IMR-90 (cell line): ENCODE results near the gene PALS2. TPM values are rescaled to one million over a fixed set of nuclear protein-coding genes. Genes with fewer than 3 reads are reported as not detected.

Source experiments
- ATAC-seq: fragments of 200-7000 bp; cut with Tn5 transposase; 2 replicates; pipeline ENCODE4 v1.9.1; 2020; ENCODE audit warnings: low read depth, mild to moderate bottlenecking, moderate library complexity
- BruUV-seq: library from RNA; stranded (reverse); fragments of 400-500 nt; replicated peaks from 2 replicates; lab custom pipeline; 2021; lab: Mats Ljungman, UMichigan
- CTCF ChIA-PET: fragments of 300-600 bp; formaldehyde crosslinking; extraction: SDS; loops from one replicate; lab custom pipeline; 2021; ENCODE audit warnings: antibody characterized with exemption; lab: Yijun Ruan, JAX
- POLR2A ChIA-PET: fragments of 300-600 bp; sonication (Branson Sonifier 250); formaldehyde crosslinking; loops from one replicate; lab custom pipeline; 2022; ENCODE audit warnings: antibody characterized with exemption; ENCODE audit not compliant: unreplicated experiment; lab: Charles Lee
- DNase-seq: peaks from one replicate; pipeline ENCODE4 v3.0.0; 2013
- H2AFZ ChIP-seq: replicated peaks from 2 replicates; pipeline ENCODE3; 2013; ENCODE audit warnings: low read length, mild to moderate bottlenecking; ENCODE audit not compliant: poor library complexity
- H2AK5ac ChIP-seq: 2 replicates; pipeline ENCODE4 v1.6.1; 2013; ENCODE audit warnings: low read depth, low read length, inconsistent platforms
- H2AK9ac ChIP-seq: replicated peaks from 2 replicates; pipeline ENCODE3; 2013; ENCODE audit warnings: mild to moderate bottlenecking, low read depth, low read length, moderate library complexity; ENCODE audit not compliant: poor library complexity
- H2BK120ac ChIP-seq: 2 replicates; pipeline ENCODE4 v1.6.1; 2013; ENCODE audit warnings: low read depth, low read length, inconsistent platforms
- H2BK15ac ChIP-seq: 3 replicates; pipeline ENCODE4 v1.6.1; 2013; ENCODE audit warnings: low read depth, low read length, inconsistent platforms
- H2BK20ac ChIP-seq: 2 replicates; pipeline ENCODE4 v1.6.1; 2013; ENCODE audit warnings: low read depth, mild to moderate bottlenecking, inconsistent platforms, low read length, moderate library complexity
- H2BK5ac ChIP-seq: 2 replicates; pipeline ENCODE4 v1.6.1; 2013; ENCODE audit warnings: mild to moderate bottlenecking, low read depth, low read length, inconsistent platforms; ENCODE audit not compliant: poor library complexity, severe bottlenecking
- H3K14ac ChIP-seq: replicated peaks from 2 replicates; pipeline ENCODE4 v1.6.1; 2013; ENCODE audit warnings: low read depth, low read length, inconsistent platforms
- H3K18ac ChIP-seq: 2 replicates; pipeline ENCODE4 v1.6.1; 2013; ENCODE audit warnings: low read depth, low read length, control low read depth
- H3K23ac ChIP-seq: 2 replicates; pipeline ENCODE4 v1.6.1; 2013; ENCODE audit warnings: low read depth, low read length, inconsistent platforms
- H3K27ac ChIP-seq: 2 replicates; pipeline ENCODE4 v1.5.1; 2013; ENCODE audit warnings: mild to moderate bottlenecking, control low read depth, low read length; ENCODE audit not compliant: insufficient read depth
- H3K27me3 ChIP-seq: 2 replicates; pipeline ENCODE4 v1.6.1; 2013; ENCODE audit warnings: low read length; ENCODE audit not compliant: control insufficient read depth, insufficient read depth
- H3K36me3 ChIP-seq: 2 replicates; pipeline ENCODE4 v1.6.1; 2013; ENCODE audit warnings: low read length, mixed read lengths; ENCODE audit not compliant: control insufficient read depth, insufficient read depth
- H3K4ac ChIP-seq: 2 replicates; pipeline ENCODE4 v1.6.1; 2013; ENCODE audit warnings: low read depth, low read length, inconsistent platforms
- H3K4me1 ChIP-seq: 2 replicates; pipeline ENCODE4 v1.6.1; 2013; ENCODE audit warnings: low read length, mixed read lengths; ENCODE audit not compliant: control insufficient read depth, insufficient read depth
- H3K4me2 ChIP-seq: 2 replicates; pipeline ENCODE4 v1.6.1; 2013; ENCODE audit warnings: low read depth, mild to moderate bottlenecking, control low read depth, low read length, moderate library complexity
- H3K4me3 ChIP-seq: 2 replicates; pipeline ENCODE4 v1.5.1; 2013; ENCODE audit warnings: low read depth, mild to moderate bottlenecking, control low read depth, low read length, moderate library complexity; ENCODE audit not compliant: insufficient read depth
- H3K56ac ChIP-seq: 2 replicates; pipeline ENCODE4 v1.6.1; 2013; ENCODE audit warnings: low read length, inconsistent platforms; ENCODE audit not compliant: insufficient read depth; ENCODE audit errors: extremely low read depth
- H3K79me1 ChIP-seq, 2 experiments: 2 replicates each; pipeline ENCODE4 v1.6.1; 2013; ENCODE audit warnings: low read length in 2 of 2, inconsistent platforms in 1 of 2, low read depth in 1 of 2
- H3K9ac ChIP-seq: 2 replicates; pipeline ENCODE4 v1.6.1; 2013; ENCODE audit warnings: low read depth, low read length, control low read depth
- H3K9me1 ChIP-seq: 2 replicates; pipeline ENCODE4 v1.6.1; 2013; ENCODE audit warnings: low read length, inconsistent platforms; ENCODE audit not compliant: insufficient read depth
- H3K9me3 ChIP-seq: 2 replicates; pipeline ENCODE4 v1.6.1; 2013; ENCODE audit warnings: low read length; ENCODE audit not compliant: control insufficient read depth, insufficient read depth
- H4K20me1 ChIP-seq: 2 replicates; pipeline ENCODE4 v1.6.1; 2013; ENCODE audit warnings: low read length, inconsistent platforms; ENCODE audit not compliant: insufficient read depth
- H4K5ac ChIP-seq: 2 replicates; pipeline ENCODE4 v1.6.1; 2013; ENCODE audit warnings: mild to moderate bottlenecking, low read depth, low read length, control low read depth
- H4K8ac ChIP-seq, 2 experiments: 2 replicates each; pipeline ENCODE4 v1.6.1; 2013; ENCODE audit warnings: low read depth in 2 of 2, low read length in 2 of 2, control low read depth in 1 of 2, inconsistent platforms in 1 of 2
- H4K91ac ChIP-seq: 2 replicates; pipeline ENCODE4 v1.6.1; 2013; ENCODE audit warnings: low read depth, low read length, inconsistent platforms; ENCODE audit not compliant: insufficient read depth
- BHLHE40 ChIP-seq: fragments of 150-350 bp; IDR thresholded peaks from 2 replicates; pipeline ENCODE4 v1.6.1; 2016; ENCODE audit warnings: mild to moderate bottlenecking, low read depth, low read length
- CHD1 ChIP-seq: IDR thresholded peaks from 2 replicates; pipeline ENCODE4 v1.6.1; 2012; ENCODE audit warnings: low read depth, low read length, improper control_type of control experiment
- CTCF ChIP-seq: conservative IDR thresholded peaks from 2 replicates; pipeline ENCODE4 v1.5.1; 2012; ENCODE audit warnings: mild to moderate bottlenecking, low read depth, low read length, improper control_type of control experiment
- ELK1 ChIP-seq: fragments of 150-350 bp; IDR thresholded peaks from 2 replicates; pipeline ENCODE4 v1.6.1; 2016; ENCODE audit warnings: low read depth, mild to moderate bottlenecking, low read length, moderate library complexity, borderline replicate concordance
- MXI1 ChIP-seq: IDR thresholded peaks from 2 replicates; pipeline ENCODE4 v1.6.1; 2012; ENCODE audit warnings: low read depth, mild to moderate bottlenecking, low read length, moderate library complexity, borderline replicate concordance
- RAD21 ChIP-seq: IDR thresholded peaks from 2 replicates; pipeline ENCODE4 v1.6.1; 2012; ENCODE audit warnings: low read length, improper control_type of control experiment
- RCOR1 ChIP-seq: IDR thresholded peaks from 2 replicates; pipeline ENCODE4 v1.6.1; 2012; ENCODE audit warnings: mild to moderate bottlenecking, low read length, improper control_type of control experiment; ENCODE audit not compliant: insufficient replicate concordance
- USF2 ChIP-seq: fragments of 150-350 bp; IDR thresholded peaks from 2 replicates; pipeline ENCODE4 v1.6.1; 2017; ENCODE audit warnings: mild to moderate bottlenecking, antibody characterized with exemption, low read length, low read depth
- dilution Hi-C: fragments of 300-500 bp; cut with HindIII; formaldehyde crosslinking; loops from one replicate; pipeline ENCODE4 v1.14.3; 2018; ENCODE audit warnings: low sequenced_read_pairs; ENCODE audit not compliant: unreplicated experiment
- in situ Hi-C: fragments of 300-500 bp; cut with MboI; formaldehyde crosslinking; loops from 3 replicates; pipeline ENCODE4 v1.14.3; 2019; ENCODE audit warnings: low sequenced_read_pairs, inconsistent platforms, mixed read lengths
- intact Hi-C: fragments of 100-400 bp; cut with micrococcal nuclease; formaldehyde crosslinking; loops from 2 replicates; pipeline ENCODE4 v1.10.0; 2022
- polyA plus RNA-seq, 3 experiments: library from polyadenylated mRNA; depleted of rRNA; stranded (reverse); fragments of >200 nt; gene quantifications; 2 replicates each; pipeline ENCODE4 v1.2.3, GENCODE V29; 2012; ENCODE audit warnings: low replicate concordance in 1 of 3
- total RNA-seq: library from RNA; depleted of rRNA; stranded (reverse); fragments of >200 nt; gene quantifications from 2 replicates; pipeline ENCODE4 v1.2.3, GENCODE V29; 2012

Gene PALS2
- total and polyA plus RNA-seq, 2 of the 4 experiments (the other 2 are of a cell fraction), result 8.8 to 15.4 TPM

- no peak overlapping the region for H2BK120ac ChIP-seq
- no peak overlapping the region for H3K23ac ChIP-seq
- no peak overlapping the region for H2AK9ac ChIP-seq
- CTCF ChIA-PET, result no interaction called here
- no peak overlapping the region for H3K4me3 ChIP-seq
- in situ Hi-C loops (no loop called here), intact Hi-C loops (no loop called here), dilution Hi-C loops (no loop called here)
- no peak overlapping the region for H4K8ac ChIP-seq
- H3K14ac ChIP-seq, result no peak overlapping the region
- no peaks in the 10 kb centered on the region for H3K36me3 ChIP-seq
- no peaks in the 10 kb centered on the region for H3K9me3 ChIP-seq
- no peak overlapping the region for H2BK5ac ChIP-seq
- no peaks in the 10 kb centered on the region for H4K20me1 ChIP-seq
- no peak overlapping the region for H3K4me2 ChIP-seq
- H2BK15ac ChIP-seq, result no peak overlapping the region
- no peak overlapping the region for H3K18ac ChIP-seq
- H4K5ac ChIP-seq, result no peak overlapping the region
- H3K56ac ChIP-seq, result no peak overlapping the region
- H3K79me1 ChIP-seq, result no peaks in the 10 kb centered on the region
- no peak overlapping the region for H2AK5ac ChIP-seq
- ATAC-seq (no peak), DNase-seq (no peak)
- TF ChIP-seq USF2 (no peak), RCOR1 (no peak), RAD21 (no peak), CHD1 (no peak), MXI1 (no peak), CTCF (no peak), ELK1 (no peak), BHLHE40 (no peak)
- H3K9me1 ChIP-seq, result no peaks in the 10 kb centered on the region
- no peak overlapping the region for H4K91ac ChIP-seq
- no peak overlapping the region for H3K4ac ChIP-seq
- no peak overlapping the region for H2AFZ ChIP-seq
- no peak overlapping the region for H3K9ac ChIP-seq
- no peak overlapping the region for H3K27ac ChIP-seq
- no peaks in the 10 kb centered on the region for H3K4me1 ChIP-seq
- no TSS peak for BruUV-seq
- peaks cover 3% of the 10 kb centered on the region for H3K27me3 ChIP-seq
- POLR2A ChIA-PET, result no interaction called here
- H2BK20ac ChIP-seq, result no peak overlapping the region
These were observed 18.1 kb upstream of the PALS2 start for GRCh38 chr7:24555184-24555583.
